ENCODE results near the gene SLC25A24.
"Not testable (repeated sequence)": the region's sequence is repeated elsewhere in the genome, so short reads cannot be mapped to it uniquely, and the experiment has no call there.

The SLC25A24 gene

GRCh38 chr1:108179018-108179417 lies 21.1 kb downstream of the SLC25A24 start:
- TF ChIP-seq, protein P1, sequence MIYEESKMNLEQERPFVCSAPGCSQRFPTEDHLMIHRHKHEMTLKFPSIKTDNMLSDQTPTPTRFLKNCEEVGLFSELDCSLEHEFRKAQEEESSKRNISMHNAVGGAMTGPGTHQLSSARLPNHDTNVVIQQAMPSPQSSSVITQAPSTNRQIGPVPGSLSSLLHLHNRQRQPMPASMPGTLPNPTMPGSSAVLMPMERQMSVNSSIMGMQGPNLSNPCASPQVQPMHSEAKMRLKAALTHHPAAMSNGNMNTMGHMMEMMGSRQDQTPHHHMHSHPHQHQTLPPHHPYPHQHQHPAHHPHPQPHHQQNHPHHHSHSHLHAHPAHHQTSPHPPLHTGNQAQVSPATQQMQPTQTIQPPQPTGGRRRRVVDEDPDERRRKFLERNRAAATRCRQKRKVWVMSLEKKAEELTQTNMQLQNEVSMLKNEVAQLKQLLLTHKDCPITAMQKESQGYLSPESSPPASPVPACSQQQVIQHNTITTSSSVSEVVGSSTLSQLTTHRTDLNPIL (CRISPR knock-in tag; IDR thresholded peaks at IDR 0.05; ENCODE audit: low read depth), result no peak
- TF ChIP-seq ARNTL (CRISPR knock-in tag; IDR thresholded peaks at IDR 0.05; ENCODE audit: borderline replicate concordance, low read depth) (no peak), TCF4 (CRISPR knock-in tag; IDR thresholded peaks at IDR 0.05; ENCODE audit: borderline replicate concordance) (no peak), CSRNP3 (CRISPR knock-in tag; IDR thresholded peaks at IDR 0.05) (no peak), ESRRG (CRISPR knock-in tag; IDR thresholded peaks at IDR 0.05) (no peak), RARB (CRISPR knock-in tag; IDR thresholded peaks at IDR 0.05) (no peak), ZNF565 (CRISPR knock-in tag; conservative IDR thresholded peaks at IDR 0.05; ENCODE audit: low read depth) (no peak), OSR1 (CRISPR knock-in tag; IDR thresholded peaks at IDR 0.05) (no peak), ZNF70 (CRISPR knock-in tag; IDR thresholded peaks at IDR 0.05) (no peak), BACH2 (CRISPR knock-in tag; IDR thresholded peaks at IDR 0.05; ENCODE audit: borderline replicate concordance) (no peak), ZFP30 (CRISPR knock-in tag; IDR thresholded peaks at IDR 0.05) (no peak), GLIS3 (CRISPR knock-in tag; IDR thresholded peaks at IDR 0.05) (no peak), SNAI2 (CRISPR knock-in tag; IDR thresholded peaks at IDR 0.05) (no peak), CSDC2 (CRISPR knock-in tag; IDR thresholded peaks at IDR 0.05) (no peak), TOX (CRISPR knock-in tag; IDR thresholded peaks at IDR 0.05; ENCODE audit: borderline replicate concordance) (no peak)
- no peak for ATAC-seq

DNA sequence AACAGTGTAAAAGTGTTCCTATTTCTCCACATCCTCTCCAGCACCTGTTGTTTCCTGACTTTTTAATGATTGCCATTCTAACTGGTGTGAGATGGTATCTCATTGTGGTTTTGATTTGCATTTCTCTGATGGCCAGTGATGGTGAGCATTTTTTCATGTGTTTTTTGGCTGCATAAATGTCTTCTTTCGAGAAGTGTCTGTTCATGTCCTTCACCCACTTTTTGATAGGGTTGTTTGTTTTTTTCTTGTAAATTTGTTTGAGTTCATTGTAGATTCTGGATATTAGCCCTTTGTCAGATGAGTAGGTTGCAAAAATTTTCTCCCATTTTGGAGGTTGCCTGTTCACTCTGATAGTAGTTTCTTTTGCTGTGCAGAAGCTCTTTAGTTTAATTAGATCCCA lies 37.7 kb downstream of the SLC25A24 start:
- not testable (repeated sequence) for ATAC-seq

DNA sequence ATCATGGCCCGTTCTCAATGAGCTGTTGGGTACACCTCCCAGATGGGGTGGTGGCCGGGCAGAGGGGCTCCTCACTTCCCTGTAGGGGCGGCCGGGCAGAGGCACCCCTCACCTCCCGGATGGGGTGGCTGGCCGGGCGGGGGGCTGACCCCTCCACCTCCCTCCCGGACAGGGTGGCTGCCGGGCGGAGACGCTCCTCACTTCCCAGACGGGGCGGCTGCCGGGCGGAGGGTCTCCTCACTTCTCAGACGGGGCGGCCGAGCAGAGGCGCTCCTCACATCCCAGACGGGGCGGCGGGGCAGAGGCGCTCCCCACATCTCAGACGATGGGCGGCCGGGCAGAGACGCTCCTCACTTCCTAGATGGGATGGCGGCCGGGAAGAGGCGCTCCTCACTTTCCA lies 40.2 kb downstream of the SLC25A24 start:
- not testable (repeated sequence) for ATAC-seq

DNA sequence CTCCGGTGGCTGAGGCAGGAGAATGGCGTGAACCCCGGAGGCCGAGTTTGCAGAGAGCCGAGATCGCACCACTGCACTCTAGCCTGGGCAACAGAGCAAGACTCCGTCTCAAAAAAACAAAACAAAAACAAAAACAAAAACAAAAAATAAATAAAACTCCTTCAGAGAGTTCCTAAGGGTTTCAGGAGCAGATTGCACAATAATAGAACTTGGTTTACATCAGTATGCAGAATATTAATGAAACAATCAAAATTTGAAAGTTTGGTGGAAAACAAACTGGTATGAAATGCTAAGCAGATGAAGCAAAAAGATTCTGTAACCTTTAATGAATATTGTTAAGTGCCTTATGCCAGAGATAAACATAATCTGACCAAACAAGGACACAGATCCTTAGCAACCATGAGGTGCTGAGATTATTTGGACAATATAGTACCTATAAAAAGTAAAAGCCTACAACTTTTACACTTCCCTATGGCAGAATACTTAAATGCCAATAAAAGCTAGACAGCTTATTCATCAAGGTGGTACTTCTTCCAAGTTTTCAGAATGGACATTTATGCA lies 41.2 kb downstream of the SLC25A24 start:
- TF ChIP-seq PATZ1 (CRISPR knock-in tag; IDR thresholded peaks at IDR 0.05; ENCODE audit: borderline replicate concordance) (no peak), TSHZ2 (CRISPR knock-in tag; IDR thresholded peaks at IDR 0.05) (no peak), ZFP30 (CRISPR knock-in tag; IDR thresholded peaks at IDR 0.05) (no peak)
- ATAC-seq, result no peak

- ATAC-seq, result no peak
- TF ChIP-seq ESRRG (CRISPR knock-in tag; IDR thresholded peaks at IDR 0.05) (no peak), ZNF70 (CRISPR knock-in tag; IDR thresholded peaks at IDR 0.05) (no peak)
Observed at GRCh38 chr1:108154314-108154713, 45.8 kb downstream of the SLC25A24 start.

GRCh38 chr1:108152782-108153222 lies 47.3 kb downstream of the SLC25A24 start:
- no peak for ATAC-seq
- TF ChIP-seq ZNF8 (CRISPR knock-in tag; IDR thresholded peaks at IDR 0.05), result no peak
- TF ChIP-seq TOX (CRISPR knock-in tag; IDR thresholded peaks at IDR 0.05; ENCODE audit: borderline replicate concordance), result no peak
- TF ChIP-seq TCF4 (CRISPR knock-in tag; IDR thresholded peaks at IDR 0.05; ENCODE audit: borderline replicate concordance), result no peak
- no peak for TF ChIP-seq POU6F1 (CRISPR knock-in tag; IDR thresholded peaks at IDR 0.05; ENCODE audit: borderline replicate concordance, low read depth)
- no peak for TF ChIP-seq OSR1 (CRISPR knock-in tag; IDR thresholded peaks at IDR 0.05)
- no peak for TF ChIP-seq BACH2 (CRISPR knock-in tag; IDR thresholded peaks at IDR 0.05; ENCODE audit: borderline replicate concordance)
- no peak for TF ChIP-seq PATZ1 (CRISPR knock-in tag; IDR thresholded peaks at IDR 0.05; ENCODE audit: borderline replicate concordance)
- no peak for TF ChIP-seq ZC3H10 (CRISPR knock-in tag; IDR thresholded peaks at IDR 0.05)
- TF ChIP-seq ISL1 (CRISPR knock-in tag; IDR thresholded peaks at IDR 0.05), result no peak
- no peak for TF ChIP-seq CSDC2 (CRISPR knock-in tag; IDR thresholded peaks at IDR 0.05)
- no peak for TF ChIP-seq ESRRG (CRISPR knock-in tag; IDR thresholded peaks at IDR 0.05)
- no peak for TF ChIP-seq ZNF565 (CRISPR knock-in tag; conservative IDR thresholded peaks at IDR 0.05; ENCODE audit: low read depth)
